ENCODE measurements around the gene SERINC2. TPM values are rescaled to one million over a fixed set of nuclear protein-coding genes. Genes with fewer than 3 reads are reported as not detected.

Gene SERINC2
- total RNA-seq, 1 donor from 2014 or later, result 45.8 TPM

- no peak for DNase-seq (ENCODE audit: low read depth)
Measured at GRCh38 chr1:31376375-31377134, 36.5 kb upstream of the SERINC2 start.

DNA sequence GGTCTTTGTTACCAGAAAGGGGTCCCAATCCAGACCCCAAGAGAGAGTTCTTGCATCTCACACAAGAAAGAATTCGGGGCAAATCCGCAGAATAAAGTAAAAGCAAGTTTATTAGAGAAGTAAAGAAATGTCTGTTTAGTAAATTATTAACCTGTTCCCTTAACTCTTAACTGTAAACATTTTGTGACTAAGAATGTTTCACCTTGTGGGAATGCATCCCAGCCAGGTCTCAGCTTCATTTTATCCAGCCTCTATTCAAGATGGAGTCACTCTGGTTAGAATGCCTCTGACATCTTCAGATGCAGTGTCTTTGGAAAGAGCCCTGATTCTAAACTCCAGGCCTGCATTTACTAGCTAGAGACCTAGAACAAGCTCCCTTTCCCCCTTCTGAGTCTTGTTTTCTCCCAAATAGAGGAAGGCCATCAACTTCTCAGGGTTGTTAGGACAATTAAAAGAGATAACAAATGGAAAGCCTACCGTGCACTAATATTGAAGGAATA lies 35.6 kb upstream of the SERINC2 start:
- no peak for DNase-seq (ENCODE audit: low read depth)
- no peak overlapping the region for H3K4me3 ChIP-seq (ENCODE audit: low read depth, low read length)

More at GRCh38 chr1:31376375-31377134, 36.5 kb upstream of the SERINC2 start:
- TF ChIP-seq, protein P1, sequence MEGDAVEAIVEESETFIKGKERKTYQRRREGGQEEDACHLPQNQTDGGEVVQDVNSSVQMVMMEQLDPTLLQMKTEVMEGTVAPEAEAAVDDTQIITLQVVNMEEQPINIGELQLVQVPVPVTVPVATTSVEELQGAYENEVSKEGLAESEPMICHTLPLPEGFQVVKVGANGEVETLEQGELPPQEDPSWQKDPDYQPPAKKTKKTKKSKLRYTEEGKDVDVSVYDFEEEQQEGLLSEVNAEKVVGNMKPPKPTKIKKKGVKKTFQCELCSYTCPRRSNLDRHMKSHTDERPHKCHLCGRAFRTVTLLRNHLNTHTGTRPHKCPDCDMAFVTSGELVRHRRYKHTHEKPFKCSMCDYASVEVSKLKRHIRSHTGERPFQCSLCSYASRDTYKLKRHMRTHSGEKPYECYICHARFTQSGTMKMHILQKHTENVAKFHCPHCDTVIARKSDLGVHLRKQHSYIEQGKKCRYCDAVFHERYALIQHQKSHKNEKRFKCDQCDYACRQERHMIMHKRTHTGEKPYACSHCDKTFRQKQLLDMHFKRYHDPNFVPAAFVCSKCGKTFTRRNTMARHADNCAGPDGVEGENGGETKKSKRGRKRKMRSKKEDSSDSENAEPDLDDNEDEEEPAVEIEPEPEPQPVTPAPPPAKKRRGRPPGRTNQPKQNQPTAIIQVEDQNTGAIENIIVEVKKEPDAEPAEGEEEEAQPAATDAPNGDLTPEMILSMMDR (conservative IDR thresholded peaks at IDR 0.05; ENCODE audit: low read depth, low read length), result no peak
- H3K4me3 ChIP-seq (ENCODE audit: low read depth, low read length), result no peak overlapping the region

DNA sequence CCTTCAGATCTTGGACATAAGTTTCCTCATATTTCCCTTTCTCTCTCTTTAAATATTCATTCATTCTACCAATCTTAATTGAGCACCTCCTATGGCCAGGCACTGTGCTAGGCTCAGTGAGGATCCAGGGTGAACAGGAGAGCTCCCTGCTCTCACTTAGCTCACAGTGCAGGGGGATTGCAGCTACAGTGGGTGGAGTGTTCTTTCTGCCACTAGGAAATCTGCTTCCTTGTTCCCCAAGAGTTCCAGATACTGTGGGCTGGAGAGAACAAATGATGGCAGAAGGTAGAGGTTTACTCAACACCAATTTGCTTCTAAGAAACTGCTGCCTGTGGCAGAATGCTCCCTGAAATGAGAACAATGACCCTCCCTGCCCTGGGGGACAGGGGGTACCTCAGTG lies 35.0 kb upstream of the SERINC2 start:
- TF ChIP-seq, protein P1 (conservative IDR thresholded peaks at IDR 0.05; ENCODE audit: low read depth, low read length), result no peak
- no peak overlapping the region for H3K4me3 ChIP-seq (ENCODE audit: low read depth, low read length)
- DNase-seq (ENCODE audit: low read depth), result no peak

More for the DNA sequence above, 35.6 kb upstream of the SERINC2 start:
- TF ChIP-seq, protein P1 (conservative IDR thresholded peaks at IDR 0.05; ENCODE audit: low read depth, low read length), result no peak

- no peak for DNase-seq (ENCODE audit: low read depth)
- TF ChIP-seq, protein P1 (conservative IDR thresholded peaks at IDR 0.05; ENCODE audit: low read depth, low read length), result no peak
Measured at GRCh38 chr1:31380181-31380580, 32.8 kb upstream of the SERINC2 start.

DNA sequence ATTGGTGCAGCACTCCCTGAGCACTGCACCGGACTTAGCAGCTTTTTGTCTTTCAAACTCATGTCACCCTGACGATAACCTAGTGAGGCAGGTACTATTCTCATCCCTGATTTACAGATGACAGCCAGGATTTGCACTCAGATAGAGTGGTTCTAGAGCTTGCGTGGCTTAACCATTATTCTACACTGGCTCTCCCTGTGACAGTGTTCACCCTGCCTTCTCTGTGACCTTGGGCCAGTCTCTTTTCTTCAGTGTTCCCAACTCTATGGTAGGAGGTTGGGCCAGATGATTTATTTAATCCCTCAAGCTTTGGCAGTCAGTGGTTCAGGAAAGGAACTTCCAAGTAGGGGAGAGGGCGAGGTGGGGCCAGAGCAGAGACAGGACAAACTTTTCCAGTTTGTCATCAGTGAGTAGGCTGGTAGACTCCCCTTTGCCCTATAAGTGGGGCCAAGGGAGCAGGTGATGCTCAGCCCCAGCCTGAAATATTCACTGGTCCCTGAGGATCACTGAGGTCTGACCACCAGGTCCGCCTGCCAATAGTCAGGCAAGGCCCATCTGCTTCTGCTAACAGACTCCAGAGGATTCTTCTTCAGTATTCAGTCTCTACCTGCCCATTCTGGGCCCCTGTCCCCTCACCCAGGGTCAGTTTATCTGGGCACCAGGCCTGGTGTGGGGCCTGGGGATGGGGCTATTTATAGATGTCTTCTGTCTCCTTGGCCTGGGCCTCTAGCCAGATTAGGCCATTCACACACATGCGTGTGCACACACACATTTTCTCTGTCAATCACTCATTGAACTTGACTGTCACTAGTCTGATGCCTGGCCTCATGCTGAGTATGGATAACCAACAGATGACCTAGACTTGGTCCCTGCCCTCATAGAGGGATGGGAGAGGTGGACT lies 31.4 kb upstream of the SERINC2 start:
- DNase-seq (ENCODE audit: low read depth), result no peak
- H3K4me3 ChIP-seq (ENCODE audit: low read depth, low read length), result no peak overlapping the region
- TF ChIP-seq, protein P1 (conservative IDR thresholded peaks at IDR 0.05; ENCODE audit: low read depth, low read length), result no peak

More at GRCh38 chr1:31380181-31380580, 32.8 kb upstream of the SERINC2 start:
- no peak overlapping the region for H3K4me3 ChIP-seq (ENCODE audit: low read depth, low read length)

GRCh38 chr1:31382379-31382989 lies 30.5 kb upstream of the SERINC2 start:
- H3K4me3 ChIP-seq (ENCODE audit: low read depth, low read length), result no peak overlapping the region
- TF ChIP-seq, protein P1 (conservative IDR thresholded peaks at IDR 0.05; ENCODE audit: low read depth, low read length), result no peak
- no peak for DNase-seq (ENCODE audit: low read depth)

Data from epithelial cell of proximal tubule (primary cell).